DND-41 (cell line): ENCODE measurements around the gene ANKRD13D.

Experiments used
- ATAC-seq: fragments of 200-7000 bp; cut with Tn5 transposase; 3 replicates; pipeline ENCODE4 v1.9.1; 2021; ENCODE audit warnings: low read depth; ENCODE audit not compliant: insufficient read depth
- DNase-seq: peaks from one replicate; pipeline ENCODE4 v3.0.0-alpha.2; 2020
- H2AFZ ChIP-seq: 2 replicates; pipeline ENCODE4 v1.6.0; 2012; ENCODE audit warnings: low read depth, low read length
- H3K27ac ChIP-seq: 2 replicates; pipeline ENCODE4 v1.5.1; 2012; ENCODE audit warnings: low read length, inconsistent platforms
- H3K27me3 ChIP-seq: fragments of 200-600 bp; sonication (generic); 2 replicates; pipeline ENCODE4 v1.6.0; 2012; ENCODE audit warnings: low read length, mild to moderate bottlenecking, inconsistent platforms; ENCODE audit not compliant: insufficient read depth, poor library complexity
- H3K36me3 ChIP-seq: 2 replicates; pipeline ENCODE4 v1.5.1; 2012; ENCODE audit warnings: low read length, inconsistent platforms; ENCODE audit not compliant: insufficient read depth
- H3K4me1 ChIP-seq: 2 replicates; pipeline ENCODE4 v1.5.1; 2012; ENCODE audit warnings: mild to moderate bottlenecking, low read length; ENCODE audit not compliant: insufficient read depth
- H3K4me2 ChIP-seq: 2 replicates; pipeline ENCODE4 v1.6.0; 2012; ENCODE audit warnings: mild to moderate bottlenecking, moderate library complexity, low read length, inconsistent platforms; ENCODE audit not compliant: insufficient read depth
- H3K4me3 ChIP-seq, 2 experiments: fragments of 200-600 bp in 1 of 2; shearing (Covaris generic) in 1 of 2; 2 replicates each; pipeline ENCODE4 v1.5.1; 2012 to 2016; ENCODE audit warnings: inconsistent platforms in 2 of 2, low read length in 2 of 2, mild to moderate bottlenecking in 2 of 2, low read depth in 1 of 2, moderate library complexity in 1 of 2
- H3K79me2 ChIP-seq: 2 replicates; pipeline ENCODE4 v1.6.0; 2012; ENCODE audit warnings: low read length, inconsistent platforms; ENCODE audit not compliant: insufficient read depth
- H3K9ac ChIP-seq: 2 replicates; pipeline ENCODE4 v1.6.0; 2012; ENCODE audit warnings: low read depth, mild to moderate bottlenecking, inconsistent platforms, low read length, moderate library complexity
- H3K9me3 ChIP-seq: 2 replicates; pipeline ENCODE4 v1.5.1; 2012; ENCODE audit warnings: low read length, moderate library complexity, mild to moderate bottlenecking, inconsistent platforms; ENCODE audit not compliant: insufficient read depth, severe bottlenecking
- H4K20me1 ChIP-seq: 2 replicates; pipeline ENCODE4 v1.6.0; 2012; ENCODE audit warnings: low read length; ENCODE audit not compliant: insufficient read depth
- CTCF ChIP-seq: IDR thresholded peaks from 2 replicates; pipeline ENCODE4 v1.5.1; 2012; ENCODE audit warnings: borderline replicate concordance, low read length, moderate library complexity, mild to moderate bottlenecking; ENCODE audit not compliant: poor library complexity, severe bottlenecking; ENCODE audit errors: extremely low read depth
- EZH2 ChIP-seq: IDR thresholded peaks from 3 replicates; pipeline ENCODE4 v1.6.1; 2012; ENCODE audit warnings: borderline replicate concordance, low read depth, mild to moderate bottlenecking, moderate library complexity, low read length, inconsistent platforms; ENCODE audit not compliant: severe bottlenecking

ANKRD13D gene

GRCh38 chr11:67287355-67288197 is 1.5 kb upstream of the ANKRD13D start:
- peak; percentile 27 for ATAC-seq
- DNase-seq: peak; percentile 63
- TF ChIP-seq CTCF (no peak), EZH2 (no peak)
- 0 out of 2 replicates have a peak, but pooled peaks cover 8% of the 10 kb centered on the region for H4K20me1 ChIP-seq
- peak overlapping the region; percentile 46; the same call in 1 of the 2 replicates for H2AFZ ChIP-seq
- H3K4me1 ChIP-seq: peaks cover 76% of the 10 kb centered on the region
- H3K9ac ChIP-seq: peak overlapping the region; percentile 99
- no peaks in the 10 kb centered on the region for H3K9me3 ChIP-seq
- peak overlapping the region; percentile 100 for H3K27ac ChIP-seq
- H3K4me2 ChIP-seq: peak overlapping the region; percentile 75
- peaks cover 56% of the 10 kb centered on the region for H3K79me2 ChIP-seq
- no peaks in the 10 kb centered on the region for H3K27me3 ChIP-seq
- H3K36me3 ChIP-seq: peaks cover 82% of the 10 kb centered on the region
- peak overlapping the region; percentile 42 to 78; a peak in 3 of 4 replicates for H3K4me3 ChIP-seq

DNA sequence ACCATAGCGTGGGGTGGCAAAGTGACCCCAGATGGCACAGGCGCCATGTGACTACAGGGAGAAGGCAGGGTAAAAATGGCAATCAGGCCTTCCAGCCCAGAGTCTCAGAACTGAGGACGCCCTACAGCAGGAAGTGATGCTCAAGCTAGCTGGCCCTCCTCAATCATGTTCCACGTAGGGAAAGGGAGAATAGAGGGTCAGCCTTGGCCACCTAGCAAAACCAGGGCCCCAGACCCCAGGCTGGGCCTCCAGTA is 978 bp upstream of the ANKRD13D start:
- peaks cover 57% of the 10 kb centered on the region for H3K79me2 ChIP-seq
- peaks cover 82% of the 10 kb centered on the region for H3K36me3 ChIP-seq
- DNase-seq (no peak), ATAC-seq (peak; percentile 32)
- no peaks in the 10 kb centered on the region for H3K9me3 ChIP-seq
- H3K4me2 ChIP-seq: peak overlapping the region; percentile 75
- H3K27me3 ChIP-seq: no peaks in the 10 kb centered on the region
- 0 out of 2 replicates have a peak, but pooled peaks cover 8% of the 10 kb centered on the region for H4K20me1 ChIP-seq
- peak overlapping the region; percentile 46; the same call in 1 of the 2 replicates for H2AFZ ChIP-seq
- peaks cover 79% of the 10 kb centered on the region for H3K4me1 ChIP-seq
- peak overlapping the region; percentile 99 for H3K9ac ChIP-seq
- no peak for TF ChIP-seq EZH2
- no peak for TF ChIP-seq CTCF
- peak overlapping the region; percentile 100 for H3K27ac ChIP-seq
- peak overlapping the region; percentile 42 to 78; a peak in 3 of 4 replicates for H3K4me3 ChIP-seq

- peaks cover 59% of the 10 kb centered on the region for H3K79me2 ChIP-seq
- no peaks in the 10 kb centered on the region for H3K9me3 ChIP-seq
- peak; percentile 74 for ATAC-seq
- TF ChIP-seq CTCF (peak; percentile 75), EZH2 (no peak)
- peak; percentile 93 for DNase-seq
- no peaks in the 10 kb centered on the region for H3K27me3 ChIP-seq
- peak overlapping the region; percentile 42 to 78 for H3K4me3 ChIP-seq
- peaks cover 78% of the 10 kb centered on the region for H3K4me1 ChIP-seq
- peak overlapping the region; percentile 100 for H3K27ac ChIP-seq
- 0 out of 2 replicates have a peak, but pooled peaks cover 8% of the 10 kb centered on the region for H4K20me1 ChIP-seq
- H2AFZ ChIP-seq: peak overlapping the region; percentile 68
- H3K9ac ChIP-seq: peak overlapping the region; percentile 99
- H3K36me3 ChIP-seq: peaks cover 81% of the 10 kb centered on the region
- peak overlapping the region; percentile 75 for H3K4me2 ChIP-seq
These were observed 464 bp upstream of the ANKRD13D start for GRCh38 chr11:67288452-67289225.
